Astrocyte of the hippocampus (primary cell): ENCODE data around the gene LRWD1.
"Not testable (repeated sequence)": the region's sequence is repeated elsewhere in the genome, so short reads cannot be mapped to it uniquely, and the experiment has no call there.

Experiments used
- DNase-seq: peaks from one replicate; pipeline ENCODE4 v3.0.0; 2011; ENCODE audit warnings: low read depth, low spot score

Gene LRWD1

DNA sequence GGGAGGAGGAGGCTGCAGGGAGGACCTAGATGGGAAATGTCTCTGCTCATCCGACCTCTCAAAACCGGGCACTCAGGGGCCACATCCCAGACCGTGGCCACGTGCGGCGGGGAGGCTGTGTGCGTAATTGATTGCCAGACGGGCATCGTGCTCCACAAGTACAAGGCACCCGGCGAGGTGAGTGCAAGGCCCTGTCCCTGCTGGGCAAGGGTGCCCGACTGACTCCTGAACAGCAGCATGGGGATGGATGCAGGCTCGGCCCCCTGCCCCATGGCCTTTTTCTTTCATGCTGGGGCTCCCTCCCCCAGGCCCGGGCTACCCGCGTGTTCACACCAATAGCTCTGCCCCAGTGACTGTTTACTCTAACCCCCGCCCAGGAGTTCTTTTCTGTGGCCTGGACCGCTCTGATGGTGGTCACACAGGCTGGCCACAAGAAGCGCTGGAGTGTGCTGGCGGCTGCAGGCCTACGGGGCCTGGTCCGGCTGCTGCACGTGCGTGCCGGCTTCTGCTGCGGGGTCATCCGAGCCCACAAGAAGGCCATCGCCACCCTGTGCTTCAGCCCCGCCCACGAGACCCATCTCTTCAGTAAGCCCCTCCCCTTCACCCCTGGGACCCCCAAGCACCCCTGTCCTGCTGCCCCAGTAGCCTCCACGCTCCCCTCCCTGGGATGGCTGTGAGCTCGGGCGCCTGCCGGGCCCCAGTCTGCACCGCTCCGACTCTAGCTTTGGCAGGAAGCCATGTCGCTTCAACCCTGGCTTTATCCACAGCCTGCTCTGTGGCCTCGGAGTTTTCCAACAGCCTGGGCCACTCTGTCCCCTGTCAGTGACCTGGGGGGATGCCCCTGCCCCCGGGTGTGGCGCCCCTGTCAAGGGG, 3.9 kb downstream of the LRWD1 start:
- no peak for DNase-seq

- no peak for DNase-seq
Measured at GRCh38 chr7:102469351-102469971, 4.7 kb downstream of the LRWD1 start.

- no peak for DNase-seq
Measured at GRCh38 chr7:102469972-102470825, 5.4 kb downstream of the LRWD1 start.

- no peak for DNase-seq
Measured at GRCh38 chr7:102471791-102472125, 7.0 kb downstream of the LRWD1 start.

DNA sequence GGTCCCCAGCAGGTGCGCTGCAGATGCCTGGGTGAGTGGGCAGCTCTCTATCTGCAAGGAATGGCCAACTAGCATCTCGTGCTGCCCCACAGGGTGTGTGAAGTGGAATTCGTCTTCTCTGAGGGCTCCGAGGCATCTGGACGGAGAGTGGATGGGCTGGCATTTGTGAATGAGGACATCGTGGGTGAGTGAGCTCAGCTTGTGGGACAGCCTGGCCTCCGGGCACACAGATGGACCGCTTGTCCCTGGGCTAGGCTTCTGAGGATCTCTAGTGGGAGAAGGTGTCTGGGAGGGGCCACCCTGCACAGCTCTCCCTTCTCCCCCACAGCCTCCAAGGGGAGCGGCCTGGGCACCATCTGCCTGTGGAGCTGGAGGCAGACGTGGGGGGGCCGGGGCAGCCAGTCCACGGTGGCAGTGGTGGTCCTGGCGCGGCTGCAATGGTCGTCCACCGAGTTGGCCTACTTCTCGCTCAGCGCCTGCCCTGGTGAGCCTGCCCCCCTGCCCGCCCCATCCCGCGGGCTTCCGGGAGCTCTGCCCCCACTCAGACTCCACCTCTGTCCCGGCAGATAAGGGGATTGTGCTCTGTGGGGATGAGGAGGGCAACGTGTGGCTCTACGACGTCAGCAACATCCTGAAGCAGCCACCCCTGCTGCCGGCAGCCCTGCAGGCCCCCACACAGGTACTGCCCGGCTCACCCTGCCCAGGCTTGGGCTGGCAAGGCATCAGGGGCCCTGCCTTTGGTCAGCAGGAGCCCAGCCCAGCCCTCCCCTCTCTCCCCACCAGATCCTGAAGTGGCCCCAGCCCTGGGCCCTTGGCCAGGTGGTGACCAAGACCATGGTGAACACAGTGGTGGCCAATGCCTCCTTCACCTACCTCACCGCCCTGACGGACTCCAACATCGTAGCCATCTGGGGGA, 7.6 kb downstream of the LRWD1 start:
- no peak for DNase-seq

DNA sequence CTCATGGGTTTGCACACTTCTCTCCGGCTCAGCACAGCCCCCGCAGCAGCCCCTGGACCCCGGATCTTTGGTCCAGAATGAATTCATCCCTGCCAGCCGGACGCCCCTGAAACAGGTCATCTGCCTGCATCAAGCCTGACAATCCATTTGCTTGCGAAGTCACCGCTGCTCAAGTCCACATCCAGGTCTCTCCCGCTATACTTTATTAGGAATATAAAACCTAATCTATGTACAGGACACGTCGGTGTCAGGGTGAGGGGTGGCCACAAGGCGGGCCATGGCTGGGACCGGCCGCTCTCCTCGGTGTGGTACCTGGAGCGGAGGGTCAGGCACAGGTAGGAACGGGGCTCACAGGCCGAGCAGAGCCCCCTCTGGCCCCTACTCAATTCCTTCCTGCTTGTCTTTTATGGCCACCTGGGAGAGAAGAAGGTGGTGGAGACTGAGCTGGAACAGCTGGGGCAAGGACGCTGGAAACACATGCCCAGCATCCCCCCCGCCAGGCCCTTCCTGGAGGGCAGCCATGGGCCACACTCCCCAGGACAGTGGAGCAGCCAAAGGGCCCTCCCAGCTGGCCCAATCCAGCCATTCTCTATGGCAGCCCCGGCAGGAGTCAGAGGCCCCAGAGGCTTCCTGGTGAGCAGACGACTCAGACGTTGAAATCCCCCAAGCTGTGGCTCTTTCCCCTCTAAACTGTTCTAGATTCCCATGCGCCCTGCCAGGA, 8.6 kb downstream of the LRWD1 start:
- no peak for DNase-seq

DNA sequence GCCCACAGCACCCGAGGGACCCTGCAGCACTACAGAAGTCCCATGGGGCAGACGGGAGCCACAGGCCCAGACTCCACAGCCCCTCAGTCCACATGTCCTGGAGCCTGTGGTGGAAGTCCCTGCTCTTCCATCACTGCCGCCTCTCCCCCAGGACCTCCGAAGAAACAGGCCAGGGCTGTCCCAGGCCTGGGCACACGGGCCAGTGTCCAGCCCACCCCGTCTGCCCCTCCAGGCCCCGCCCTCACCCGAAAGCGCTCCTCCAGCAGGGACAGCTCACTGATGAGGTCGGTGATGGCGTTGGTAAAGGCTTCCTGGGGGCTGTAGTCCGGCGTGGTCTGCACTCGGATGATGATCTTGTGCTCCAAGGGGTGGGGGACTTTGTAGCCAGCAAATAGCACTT, 9.3 kb downstream of the LRWD1 start:
- DNase-seq, result not testable (repeated sequence)

- peak; percentile 77 for DNase-seq
Measured at GRCh38 chr7:102474736-102475435, 10.1 kb downstream of the LRWD1 start.

DNA sequence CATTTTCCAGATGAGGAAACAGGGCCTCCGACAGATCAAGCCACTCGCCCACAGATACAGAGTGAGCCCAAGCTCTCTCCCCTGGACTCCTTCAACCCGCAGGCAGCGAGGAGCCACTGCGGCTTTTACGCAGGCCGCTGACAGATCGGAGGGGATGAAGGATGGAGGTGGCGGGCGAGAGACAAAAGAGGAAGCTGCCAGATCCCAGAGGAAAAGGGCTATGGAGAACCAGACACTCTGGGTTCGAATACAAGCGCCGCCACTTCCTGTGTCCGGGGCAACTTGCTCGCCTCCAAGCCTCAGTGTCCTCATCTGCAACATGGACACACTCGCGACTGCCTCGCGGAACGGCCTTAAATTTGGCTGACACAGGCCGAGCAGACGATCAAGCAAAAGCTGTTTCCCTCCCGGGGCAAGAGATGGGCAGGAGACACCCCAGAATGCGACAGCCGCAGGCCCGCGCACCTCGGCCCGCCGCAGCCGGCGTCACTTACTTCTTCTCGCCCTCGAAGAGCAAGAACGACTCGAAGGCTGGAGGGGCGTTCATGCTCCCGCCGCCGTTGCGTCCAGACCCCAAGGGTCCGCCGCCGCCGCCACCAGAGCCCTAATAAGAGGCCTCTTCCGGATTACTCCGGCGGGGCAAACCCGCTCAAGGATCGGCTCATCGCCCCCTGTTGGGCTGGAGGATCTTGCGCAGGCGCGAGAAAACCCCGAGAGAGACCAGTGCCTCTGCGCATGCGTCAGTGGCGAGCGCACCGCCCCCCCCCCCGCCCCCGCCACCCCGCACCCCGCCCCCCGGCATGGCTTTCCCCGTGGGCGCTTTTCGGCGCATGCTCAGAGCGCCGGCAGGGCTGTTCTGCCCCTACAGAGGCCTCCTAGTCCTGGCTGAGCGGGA, 13.8 kb downstream of the LRWD1 start, which contains the start of gene POLR2J:
POLR2J (minus strand) TSS at position 609 of the 895 bp plus-strand sequence; CDS start at position 547, 62 bp downstream.
- peak; percentile 89 for DNase-seq

DNA sequence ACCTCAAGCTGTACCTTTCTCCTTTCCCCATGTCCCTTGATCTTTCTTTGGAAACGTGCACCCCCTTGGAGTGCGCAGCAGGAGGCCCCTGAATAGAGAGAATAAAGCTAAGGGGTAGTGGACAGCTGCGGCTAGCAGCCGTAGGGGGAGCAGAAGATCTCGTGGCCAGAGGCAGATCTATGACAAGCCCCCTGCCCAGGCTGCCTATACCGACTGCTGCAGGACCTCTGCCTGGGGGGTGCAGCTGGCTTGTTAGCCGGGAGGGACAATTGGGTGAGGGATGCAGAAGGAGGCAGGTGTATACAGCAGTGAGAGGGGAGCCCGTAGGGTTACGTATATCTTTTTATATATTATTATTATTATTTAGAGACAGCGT, 14.4 kb downstream of the LRWD1 start:
- DNase-seq, result not testable (repeated sequence)

GRCh38 chr7:102479982-102480637, 15.3 kb downstream of the LRWD1 start:
- not testable (repeated sequence) for DNase-seq

DNA sequence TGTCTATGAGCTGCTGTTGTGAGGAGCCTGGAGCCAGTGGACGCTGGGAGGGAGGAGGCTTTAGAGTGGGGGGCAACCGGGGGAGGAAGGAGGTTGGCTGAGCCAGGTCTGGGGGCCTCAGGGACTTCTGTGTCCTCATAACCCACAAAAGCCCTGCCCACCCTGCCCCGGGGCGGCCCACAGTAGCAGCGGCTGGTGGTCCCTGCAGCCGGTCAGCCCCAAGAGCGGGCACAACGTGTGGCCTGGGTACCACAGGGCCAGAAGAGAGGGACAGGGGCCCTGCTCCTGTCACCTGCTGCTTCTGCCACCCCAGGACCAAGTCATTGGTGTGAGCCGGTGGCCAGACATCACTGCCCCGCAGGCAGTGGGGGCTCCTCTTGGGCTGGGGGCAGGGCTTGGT, 17.2 kb downstream of the LRWD1 start:
- not testable (repeated sequence) for DNase-seq

DNA sequence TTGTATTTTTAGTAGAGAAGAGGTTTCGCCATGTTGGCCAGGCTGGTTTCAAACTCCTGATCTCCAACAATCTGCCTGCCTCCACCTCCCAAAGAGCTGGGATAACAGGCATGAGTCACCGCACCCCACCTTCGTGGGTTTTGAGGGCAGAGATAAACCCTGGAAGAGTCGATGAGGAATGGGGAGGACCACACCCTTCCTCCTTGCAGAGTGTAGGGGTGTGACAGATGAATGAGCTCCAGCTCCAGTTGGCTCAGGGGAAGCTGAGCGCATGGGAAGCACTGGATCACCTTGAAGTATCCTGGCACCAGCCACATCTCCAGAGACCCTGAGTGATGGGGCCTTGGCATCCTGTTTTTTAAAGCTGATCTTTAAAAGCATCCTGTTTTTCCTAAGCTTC, 19.5 kb downstream of the LRWD1 start:
- not testable (repeated sequence) for DNase-seq

GRCh38 chr7:102490529-102491075, 25.8 kb downstream of the LRWD1 start:
- not testable (repeated sequence) for DNase-seq

- not testable (repeated sequence) for DNase-seq
Measured at GRCh38 chr7:102493220-102493935, 28.6 kb downstream of the LRWD1 start.

DNA sequence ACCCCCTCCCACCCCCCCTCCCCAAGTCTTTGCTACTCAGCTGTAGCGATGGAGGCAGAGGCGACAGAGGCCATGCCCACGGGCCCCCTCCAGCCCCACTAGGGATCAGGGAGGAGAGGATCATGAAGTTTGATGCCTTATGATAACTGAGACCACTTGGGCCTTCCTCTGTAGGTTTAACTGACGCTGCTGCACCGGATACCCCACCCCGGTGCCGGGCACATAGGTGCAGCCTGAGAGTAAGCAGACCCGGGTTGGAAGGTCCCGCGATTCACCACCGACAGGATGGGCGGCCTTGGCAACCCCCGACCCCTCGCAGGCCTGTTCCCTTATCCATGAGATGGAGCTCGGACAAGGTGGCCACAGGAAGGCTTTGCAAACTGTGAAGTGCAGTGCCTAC, 29.2 kb downstream of the LRWD1 start:
- DNase-seq, result not testable (repeated sequence)

GRCh38 chr7:102494473-102495149, 29.8 kb downstream of the LRWD1 start:
- DNase-seq, result not testable (repeated sequence)
